Panc1 (cell line): Measurements from ENCODE around the gene CNRIP1. TPM values are rescaled to one million over a fixed set of nuclear protein-coding genes. Genes with fewer than 3 reads are reported as not detected.

Experiments
- ATAC-seq: fragments of 200-7000 bp; cut with Tn5 transposase; 2 replicates; pipeline ENCODE4 v1.9.1; 2020; ENCODE audit warnings: mild to moderate bottlenecking, moderate library complexity
- BruUV-seq: library from RNA; stranded (reverse); fragments of 400-500 nt; replicated peaks from 2 replicates; lab custom pipeline; 2021; lab: Mats Ljungman, UMichigan
- CTCF ChIA-PET: fragments of 300-600 bp; sonication (Branson Sonifier 250); formaldehyde crosslinking; loops from one replicate; lab custom pipeline; 2022; ENCODE audit warnings: antibody characterized with exemption; lab: Charles Lee
- POLR2A ChIA-PET: fragments of 300-600 bp; sonication (Branson Sonifier 250); formaldehyde crosslinking; loops from one replicate; lab custom pipeline; 2022; ENCODE audit warnings: antibody characterized with exemption; lab: Charles Lee
- DNase-seq: peaks from one replicate; pipeline ENCODE4 v3.0.0-alpha.2; 2010; ENCODE audit warnings: low read depth, low spot score
- H3K27ac ChIP-seq: 2 replicates; pipeline ENCODE4 v1.5.1; 2011; ENCODE audit warnings: mild to moderate bottlenecking, low read length, inconsistent platforms
- H3K27me3 ChIP-seq: fragments of 200-500 bp; sonication (Bioruptor generic); 2 replicates; pipeline ENCODE4 v1.6.0; 2014; ENCODE audit warnings: low read length, inconsistent platforms; ENCODE audit not compliant: control insufficient read depth, insufficient read depth
- H3K36me3 ChIP-seq: fragments of 200-500 bp; sonication (Bioruptor generic); 2 replicates; pipeline ENCODE4 v1.5.1; 2014; ENCODE audit warnings: inconsistent platforms, mild to moderate bottlenecking, low read length, moderate library complexity; ENCODE audit not compliant: control insufficient read depth, insufficient read depth
- H3K4me1 ChIP-seq: 2 replicates; pipeline ENCODE4 v1.5.1; 2011; ENCODE audit warnings: inconsistent platforms, mild to moderate bottlenecking, low read length, moderate library complexity; ENCODE audit not compliant: control insufficient read depth, insufficient read depth
- H3K4me3 ChIP-seq, 2 experiments: 2 replicates each; pipeline ENCODE4 v1.5.1; 2011 to 2012; ENCODE audit warnings: low read depth in 2 of 2, low read length in 2 of 2, mild to moderate bottlenecking in 2 of 2, inconsistent platforms in 1 of 2, moderate library complexity in 1 of 2
- H3K9me3 ChIP-seq: fragments of 200-500 bp; sonication (Bioruptor generic); 2 replicates; pipeline ENCODE4 v1.5.1; 2014; ENCODE audit warnings: low read depth, mild to moderate bottlenecking, inconsistent platforms, low read length, moderate library complexity; ENCODE audit not compliant: control insufficient read depth, insufficient read depth
- CTCF ChIP-seq: fragments of 450-650 bp; IDR thresholded peaks from 2 replicates; pipeline ENCODE4 v1.5.1; 2017; ENCODE audit warnings: mild to moderate bottlenecking
- POLR2AphosphoS5 ChIP-seq: IDR thresholded peaks from 2 replicates; pipeline ENCODE4 v1.6.1; 2012; ENCODE audit warnings: mild to moderate bottlenecking, low read depth, low read length, moderate library complexity
- REST ChIP-seq, 2 experiments: IDR thresholded peaks; 2 replicates each; pipeline ENCODE4 v1.6.1; 2011 to 2012; ENCODE audit warnings: low read depth in 2 of 2, control low read depth in 1 of 2, low read length in 1 of 2, mild to moderate bottlenecking in 1 of 2, moderate library complexity in 1 of 2; ENCODE audit not compliant: insufficient read depth in 1 of 2
- SIN3A ChIP-seq: IDR thresholded peaks from 2 replicates; pipeline ENCODE4 v1.6.1; 2012; ENCODE audit warnings: low read depth, mild to moderate bottlenecking, low read length, moderate library complexity, borderline replicate concordance; ENCODE audit not compliant: insufficient read depth
- TCF7L2 ChIP-seq: IDR thresholded peaks from 2 replicates; pipeline ENCODE4 v1.6.1; 2011; ENCODE audit warnings: mild to moderate bottlenecking, low read depth, low read length, inconsistent platforms
- in situ Hi-C: cut with HindIII; loops from 2 replicates; pipeline ENCODE4 v1.10.0; 2016; ENCODE audit warnings: low sequenced_read_pairs, low pct_unique_long_range_greater_than_20kb
- intact Hi-C: fragments of 100-400 bp; cut with micrococcal nuclease; formaldehyde crosslinking; loops from one replicate; pipeline ENCODE4 v1.10.0; 2022; ENCODE audit not compliant: unreplicated experiment
- total RNA-seq: library from RNA; stranded (reverse); gene quantifications from one replicate; pipeline ENCODE4 v1.2.1, GENCODE V29; 2021; ENCODE audit not compliant: unreplicated experiment

CNRIP1 gene
- total RNA-seq, 1 experiment from 2014 or later, result not detected

- no peak for ATAC-seq
- Histone ChIP-seq H3K9me3 (no peaks in the 10 kb centered on the region), H3K27ac (no peak overlapping the region), H3K36me3 (no peaks in the 10 kb centered on the region), H3K4me3 (no peak overlapping the region), H3K4me1 (peaks cover 3% of the 10 kb centered on the region; the same call in 1 of the 2 replicates), H3K27me3 (no peaks in the 10 kb centered on the region)
- DNase-seq, result no peak
- POLR2A ChIA-PET, result no interaction called here
- intact Hi-C loops (no loop called here), in situ Hi-C loops (no loop called here)
- TF ChIP-seq TCF7L2 (no peak), CTCF (no peak), REST (IDR thresholded peaks at IDR 0.05; ENCODE audit: insufficient read depth in 1 of 2, low read depth in 2 of 2, low read length in 1 of 2) (no peak), SIN3A (no peak)
- BruUV-seq, result no TSS peak
- CTCF ChIA-PET, result no interaction called here
These were observed 63.7 kb downstream of the CNRIP1 start for GRCh38 chr2:68256093-68256450.

GRCh38 chr2:68253219-68254068, 66.3 kb downstream of the CNRIP1 start:
- ATAC-seq (no peak), DNase-seq (peak; percentile 2)
- Histone ChIP-seq H3K9me3 (no peaks in the 10 kb centered on the region), H3K27me3 (no peaks in the 10 kb centered on the region), H3K27ac (peak overlapping the region; percentile 96), H3K4me1 (peaks cover 25% of the 10 kb centered on the region), H3K36me3 (peaks cover 10% of the 10 kb centered on the region), H3K4me3 (peak overlapping the region; percentile 97 to 98)
- POLR2A ChIA-PET, result interaction anchor here (0.5 kb wide), 1 partner anchor 23 kb away, joined by 3 read pairs; no protein-coding TSS in a partner anchor
- CTCF ChIA-PET, result interaction anchor here (0.7 kb wide), 1 partner anchor 690 kb away, joined by 3 read pairs; no protein-coding TSS in a partner anchor
- in situ Hi-C loops, result no loop called here
- intact Hi-C loops, result no loop called here
- BruUV-seq, result no TSS peak
- TF ChIP-seq TCF7L2, result no peak
- TF ChIP-seq SIN3A, result no peak
- no peak for TF ChIP-seq POLR2AphosphoS5
- TF ChIP-seq CTCF, result no peak
- no peak for TF ChIP-seq REST (IDR thresholded peaks at IDR 0.05; ENCODE audit: insufficient read depth in 1 of 2, low read depth in 2 of 2, low read length in 1 of 2)
